Subcutaneous adipose tissue (tissue), 4 donors: Measurements from ENCODE around the gene LIN7C. TPM values are rescaled to one million over a fixed set of nuclear protein-coding genes. Genes with fewer than 3 reads are reported as not detected.

Source experiments
- total RNA-seq, 4 donors: library from RNA; depleted of rRNA; stranded (reverse); fragments of >200 nt; gene quantifications; one replicate each; pipeline ENCODE4 v1.1.0, GENCODE V29; 2016
- TF ChIP-seq, protein P1 (sequence below): fragments of 450-650 bp; IDR thresholded peaks from one replicate; pipeline ENCODE4 v1.5.1; 2016; ENCODE audit warnings: low read depth, mild to moderate bottlenecking, control low read depth, antibody characterized with exemption, moderate library complexity

Gene LIN7C
- total RNA-seq, 4 donors from 2014 or later, result 26.4 to 50.4 (median 34.0) TPM

DNA sequence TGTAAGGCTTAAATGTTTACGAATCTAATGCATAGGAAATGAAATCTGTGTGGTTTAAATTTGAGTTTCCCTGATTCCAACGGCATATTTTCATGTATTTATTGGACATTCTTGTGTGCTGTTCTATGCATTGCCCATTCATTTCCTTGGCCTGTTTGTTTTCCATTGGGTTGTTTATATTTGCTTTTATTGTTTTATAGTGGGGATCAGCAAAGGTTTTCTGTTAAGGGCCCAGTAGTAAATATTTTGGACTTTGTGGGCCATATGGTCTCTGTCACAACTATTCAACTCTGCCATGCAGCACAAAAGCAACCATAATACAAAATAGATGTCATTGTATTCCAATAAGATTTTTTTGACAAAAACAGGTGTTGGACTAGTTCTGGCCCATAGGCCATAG is 28.7 kb downstream of the LIN7C start:
- TF ChIP-seq, protein P1, sequence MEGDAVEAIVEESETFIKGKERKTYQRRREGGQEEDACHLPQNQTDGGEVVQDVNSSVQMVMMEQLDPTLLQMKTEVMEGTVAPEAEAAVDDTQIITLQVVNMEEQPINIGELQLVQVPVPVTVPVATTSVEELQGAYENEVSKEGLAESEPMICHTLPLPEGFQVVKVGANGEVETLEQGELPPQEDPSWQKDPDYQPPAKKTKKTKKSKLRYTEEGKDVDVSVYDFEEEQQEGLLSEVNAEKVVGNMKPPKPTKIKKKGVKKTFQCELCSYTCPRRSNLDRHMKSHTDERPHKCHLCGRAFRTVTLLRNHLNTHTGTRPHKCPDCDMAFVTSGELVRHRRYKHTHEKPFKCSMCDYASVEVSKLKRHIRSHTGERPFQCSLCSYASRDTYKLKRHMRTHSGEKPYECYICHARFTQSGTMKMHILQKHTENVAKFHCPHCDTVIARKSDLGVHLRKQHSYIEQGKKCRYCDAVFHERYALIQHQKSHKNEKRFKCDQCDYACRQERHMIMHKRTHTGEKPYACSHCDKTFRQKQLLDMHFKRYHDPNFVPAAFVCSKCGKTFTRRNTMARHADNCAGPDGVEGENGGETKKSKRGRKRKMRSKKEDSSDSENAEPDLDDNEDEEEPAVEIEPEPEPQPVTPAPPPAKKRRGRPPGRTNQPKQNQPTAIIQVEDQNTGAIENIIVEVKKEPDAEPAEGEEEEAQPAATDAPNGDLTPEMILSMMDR, result no peak

DNA sequence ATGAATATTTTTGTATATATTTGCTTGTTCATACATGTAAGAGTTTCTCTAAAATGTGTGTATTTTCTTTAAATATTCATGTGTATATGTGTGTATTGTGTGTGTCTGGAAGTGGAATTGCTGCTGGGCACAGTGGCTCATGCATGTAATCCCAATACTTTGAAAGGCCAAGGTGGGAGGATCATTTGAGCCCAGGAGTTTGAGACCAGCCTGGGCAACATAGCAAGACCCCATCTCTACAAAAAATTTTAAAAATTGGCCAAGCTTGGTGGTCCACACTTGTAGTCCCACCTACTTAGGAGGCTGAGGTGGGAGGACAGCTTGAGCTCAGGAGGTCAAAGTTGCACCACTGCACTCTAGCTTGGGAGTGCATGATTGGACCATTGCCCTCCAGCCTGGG is 29.3 kb downstream of the LIN7C start:
- TF ChIP-seq, protein P1, result no peak

DNA sequence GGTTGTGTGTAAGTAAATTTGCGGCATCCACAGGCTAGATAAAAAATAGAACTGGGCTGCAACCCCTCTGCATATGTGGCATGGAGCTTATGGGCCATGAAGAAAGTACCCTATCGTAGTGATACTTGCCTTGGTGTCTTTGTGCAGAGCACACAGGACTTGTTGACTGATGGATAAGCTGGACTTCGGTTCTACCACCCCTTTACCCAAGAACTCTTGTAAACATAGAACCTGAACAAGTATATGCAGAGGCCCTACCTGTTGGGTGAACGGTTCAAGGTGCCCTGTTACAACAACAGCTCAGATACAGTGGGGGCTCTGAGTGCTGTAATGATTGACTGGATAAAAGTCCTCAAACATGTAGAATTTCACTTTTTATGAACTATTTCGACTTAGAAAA is 30.9 kb downstream of the LIN7C start:
- TF ChIP-seq, protein P1, result no peak

DNA sequence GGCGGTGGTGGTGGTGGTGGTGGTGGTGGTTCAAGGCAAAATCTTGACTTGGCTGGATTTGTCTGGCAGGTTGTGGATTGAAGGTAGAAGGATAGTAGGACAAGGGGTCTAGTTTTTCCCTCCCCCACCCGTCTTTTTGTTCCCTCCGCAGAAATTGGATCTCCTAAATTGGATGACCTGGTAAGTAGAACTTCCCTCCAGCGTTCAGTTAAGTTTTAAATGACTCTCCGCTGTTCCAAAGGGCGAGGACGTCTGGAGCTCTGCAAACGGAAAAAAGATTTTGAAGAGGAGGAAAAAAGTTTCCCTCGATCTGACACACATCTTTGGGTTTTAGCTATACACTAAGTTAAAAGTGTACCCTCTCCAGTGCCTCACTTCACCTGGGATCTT is 33.6 kb downstream of the LIN7C start:
- TF ChIP-seq, protein P1, result no peak

DNA sequence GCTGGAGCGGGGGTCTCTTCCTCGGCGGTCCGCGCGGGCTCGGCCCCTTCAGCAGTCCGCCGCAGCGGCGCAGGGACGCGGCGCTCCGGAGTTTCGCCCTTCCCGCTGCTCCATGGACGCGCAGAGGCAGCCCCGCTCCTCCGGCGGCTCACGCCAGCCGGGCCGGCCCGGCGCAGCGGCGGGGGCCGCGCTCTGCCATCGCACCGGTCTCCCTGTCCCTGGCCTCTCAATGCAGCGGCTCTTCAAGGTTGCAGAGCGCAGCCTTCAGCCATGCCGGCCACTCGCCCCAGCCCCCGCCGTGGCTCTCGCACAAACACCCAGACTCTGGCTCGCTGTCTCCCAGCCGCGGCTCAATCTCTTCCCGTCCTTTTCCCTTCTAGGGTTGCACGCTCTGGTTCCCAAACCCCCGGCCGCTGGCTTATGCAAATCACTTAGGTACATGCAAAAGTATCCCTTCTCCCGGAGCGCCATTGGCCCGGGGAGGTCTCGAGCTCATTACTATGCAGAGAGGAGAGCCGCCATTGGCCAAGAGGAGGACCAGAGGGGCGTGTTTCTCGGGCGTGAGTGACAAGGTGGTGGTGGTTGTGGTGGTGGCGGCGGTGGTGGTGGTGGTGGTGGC is 34.1 kb downstream of the LIN7C start, which contains the start of gene LGR4:
LGR4 (minus strand) TSS at position 393 of the 619 bp plus-strand sequence. CDS start 488 bp downstream, outside the sequence.
- TF ChIP-seq, protein P1, result no peak

DNA sequence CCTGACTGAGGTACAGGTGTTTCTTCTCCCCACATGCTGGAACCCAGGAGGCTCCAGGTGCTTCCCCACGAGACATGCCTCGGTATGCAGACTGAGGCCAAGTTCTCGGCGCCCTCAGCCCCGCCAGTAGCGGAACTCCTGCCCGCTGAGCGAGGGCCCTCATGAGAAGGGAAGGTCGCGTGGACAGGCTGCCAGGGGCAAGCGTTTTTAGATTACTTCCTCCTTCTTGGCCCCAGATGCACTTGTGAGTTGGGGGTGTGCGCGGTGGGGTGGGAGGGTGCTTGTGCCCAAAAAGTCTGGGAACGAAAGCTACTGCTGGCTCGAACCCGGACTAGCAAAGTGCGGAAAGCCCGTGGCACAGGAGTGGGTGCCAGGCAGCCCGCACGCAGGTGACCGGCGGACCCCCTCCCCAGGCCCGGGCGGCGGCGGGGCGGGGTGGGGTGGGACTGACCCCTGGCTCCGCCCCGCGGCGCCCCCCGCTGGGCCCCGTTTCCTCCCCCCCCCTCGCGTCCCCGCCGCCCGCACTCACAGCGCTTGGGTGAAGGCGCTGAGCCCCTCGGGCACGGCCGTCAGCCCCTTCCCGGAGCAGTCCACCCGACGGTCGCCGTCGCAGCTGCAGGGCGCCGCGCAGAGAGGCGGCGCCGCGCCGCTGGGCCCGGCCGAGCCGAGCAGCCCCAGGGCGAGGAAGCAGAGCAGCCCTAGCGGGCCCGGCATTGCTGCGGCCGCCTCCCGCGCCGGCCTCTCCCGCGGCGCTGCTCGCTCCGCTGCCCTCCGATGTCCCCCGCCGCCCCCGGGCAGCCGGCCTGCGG is 34.8 kb downstream of the LIN7C start:
- TF ChIP-seq, protein P1, result no peak

DNA sequence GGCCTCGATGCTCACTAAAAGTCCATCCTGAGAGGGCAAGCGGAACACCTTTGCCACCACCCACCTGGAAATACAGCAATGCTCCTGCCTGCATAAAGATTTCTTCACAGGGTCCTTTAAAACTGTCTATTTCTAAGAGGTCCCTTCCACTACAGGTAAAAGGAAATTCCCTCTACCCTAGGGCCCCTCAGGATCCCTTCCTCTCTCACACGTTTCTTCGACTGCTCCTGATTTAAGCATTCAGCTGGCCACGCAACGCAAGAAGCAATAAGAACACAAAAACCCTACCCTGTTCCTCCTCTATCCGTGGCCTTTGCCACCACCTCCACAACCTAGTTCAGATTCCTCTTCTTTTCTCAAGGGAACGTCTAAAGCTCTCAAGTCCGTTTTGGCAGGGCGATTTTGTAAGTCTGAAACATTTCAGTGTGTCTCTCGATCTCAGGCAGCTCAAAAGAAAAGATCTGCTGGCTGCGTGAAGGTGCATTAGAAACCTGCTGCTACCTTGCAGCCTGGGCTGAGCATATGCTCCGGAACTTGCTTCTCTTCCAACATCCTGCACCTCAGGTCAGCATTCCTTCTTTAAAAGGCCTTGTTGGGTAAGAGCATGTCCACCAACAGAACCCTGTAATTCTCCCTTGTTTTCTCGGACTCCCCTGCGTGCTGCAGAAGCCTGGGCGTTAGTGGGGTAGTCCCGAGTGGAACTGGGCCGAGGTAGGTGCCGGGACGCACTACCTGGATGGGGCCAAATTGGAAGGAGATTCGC is 35.6 kb downstream of the LIN7C start:
- TF ChIP-seq, protein P1, result no peak
